A673 (cell line): ENCODE data around the gene AHDC1.

Experiments
- EZH2 ChIP-seq: fragments of 200-600 bp; sonication (generic); IDR thresholded peaks from 2 replicates; pipeline ENCODE4 v1.6.1; 2017; ENCODE audit warnings: borderline replicate concordance, low read depth, mild to moderate bottlenecking, mixed read lengths, antibody characterized with exemption, low read length; ENCODE audit not compliant: poor library complexity, severe bottlenecking
- TF ChIP-seq, protein P1 (sequence below): fragments of 300-800, 200-600 bp; sonication (generic); conservative IDR thresholded peaks from 2 replicates; pipeline ENCODE4 v1.5.1; 2017; ENCODE audit warnings: low read depth, mild to moderate bottlenecking, antibody characterized with exemption, low read length, moderate library complexity, mixed read lengths

DNA sequence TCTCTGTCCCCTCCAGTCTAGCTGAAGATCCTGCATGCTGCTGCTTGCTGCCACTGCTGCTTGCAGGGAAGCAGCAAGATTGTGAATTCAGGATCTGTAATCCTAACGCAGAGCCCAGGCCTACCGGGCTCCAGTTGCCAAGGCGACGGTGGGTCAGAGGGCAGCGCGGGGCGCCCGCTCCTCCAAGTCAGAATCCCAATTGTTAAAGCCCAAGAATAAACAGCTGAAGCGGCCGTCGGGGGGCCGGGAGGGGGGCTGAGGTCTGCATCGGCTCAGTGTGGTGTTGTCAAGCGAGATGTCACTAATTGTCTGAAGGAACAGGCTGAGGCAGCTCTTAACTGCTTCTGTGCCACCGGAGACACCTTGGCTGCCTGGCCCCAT is 36.8 kb downstream of the AHDC1 start:
- TF ChIP-seq, protein P1, sequence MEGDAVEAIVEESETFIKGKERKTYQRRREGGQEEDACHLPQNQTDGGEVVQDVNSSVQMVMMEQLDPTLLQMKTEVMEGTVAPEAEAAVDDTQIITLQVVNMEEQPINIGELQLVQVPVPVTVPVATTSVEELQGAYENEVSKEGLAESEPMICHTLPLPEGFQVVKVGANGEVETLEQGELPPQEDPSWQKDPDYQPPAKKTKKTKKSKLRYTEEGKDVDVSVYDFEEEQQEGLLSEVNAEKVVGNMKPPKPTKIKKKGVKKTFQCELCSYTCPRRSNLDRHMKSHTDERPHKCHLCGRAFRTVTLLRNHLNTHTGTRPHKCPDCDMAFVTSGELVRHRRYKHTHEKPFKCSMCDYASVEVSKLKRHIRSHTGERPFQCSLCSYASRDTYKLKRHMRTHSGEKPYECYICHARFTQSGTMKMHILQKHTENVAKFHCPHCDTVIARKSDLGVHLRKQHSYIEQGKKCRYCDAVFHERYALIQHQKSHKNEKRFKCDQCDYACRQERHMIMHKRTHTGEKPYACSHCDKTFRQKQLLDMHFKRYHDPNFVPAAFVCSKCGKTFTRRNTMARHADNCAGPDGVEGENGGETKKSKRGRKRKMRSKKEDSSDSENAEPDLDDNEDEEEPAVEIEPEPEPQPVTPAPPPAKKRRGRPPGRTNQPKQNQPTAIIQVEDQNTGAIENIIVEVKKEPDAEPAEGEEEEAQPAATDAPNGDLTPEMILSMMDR: no peak
- no peak for TF ChIP-seq EZH2
